Heart left ventricle (tissue), 16 donors: ENCODE data around the gene MIF4GD. TPM values are rescaled to one million over a fixed set of nuclear protein-coding genes. Genes with fewer than 3 reads are reported as not detected.
A peak's percentile ranks its signal among the peaks of the same experiment; 100 is the strongest.

Source experiments
- ATAC-seq, 4 donors: fragments of 200-7000 bp; cut with Tn5 transposase; one replicate each; pipeline ENCODE4 v1.9.1; 2020 to 2022; ENCODE audit warnings: moderate library complexity in 4 of 4, mild to moderate bottlenecking in 3 of 4, moderate number of reproducible peaks in 1 of 4
- DNase-seq, 5 donors: peaks; one replicate each; pipeline ENCODE4 v3.0.0-alpha.2; 2020
- H3K27ac ChIP-seq, 12 donors: fragments of 200-600 bp; sonication (generic) in 4 of 12; one replicate each; pipeline versions ENCODE4 v1.5.0 to v1.8.0; 2016 to 2022; ENCODE audit warnings: mild to moderate bottlenecking in 2 of 12
- H3K27me3 ChIP-seq, 9 donors: fragments of 200-600 bp; sonication (generic) in 2 of 9; one replicate each; pipeline versions ENCODE4 v1.5.1 to v1.8.0; 2016 to 2022; ENCODE audit warnings: mild to moderate bottlenecking in 3 of 9
- H3K36me3 ChIP-seq, 9 donors: fragments of 200-600 bp; sonication (generic) in 2 of 9; one replicate each; pipeline versions ENCODE4 v1.5.0 to v1.8.0; 2018 to 2022; ENCODE audit warnings: mild to moderate bottlenecking in 2 of 9
- H3K4me1 ChIP-seq, 12 donors: fragments of 200-600 bp; sonication (generic) in 4 of 12; one replicate each; pipeline versions ENCODE4 v1.5.0 to v1.8.0; 2016 to 2022; ENCODE audit warnings: mild to moderate bottlenecking in 3 of 12
- H3K4me3 ChIP-seq, 12 donors: fragments of 200-600 bp; sonication (generic) in 4 of 12; one replicate each; pipeline versions ENCODE4 v1.5.0 to v1.8.0; 2017 to 2022; ENCODE audit warnings: mild to moderate bottlenecking in 9 of 12, moderate library complexity in 4 of 12
- H3K9me3 ChIP-seq, 12 donors: fragments of 200-600 bp; sonication (generic) in 4 of 12; one replicate each; pipeline versions ENCODE4 v1.5.0 to v1.8.0; 2016 to 2022; ENCODE audit warnings: mild to moderate bottlenecking in 1 of 12
- POLR2A ChIP-seq, 2 donors: fragments of 450-650 bp; IDR thresholded peaks; one replicate each; pipeline ENCODE4 v1.6.1; 2017; ENCODE audit warnings: antibody characterized with exemption in 2 of 2, mild to moderate bottlenecking in 2 of 2, moderate library complexity in 2 of 2
- WGBS, 4 donors: extraction: QIAGEN DNeasy Blood & Tissue Kit in 2 of 4; methylation state at CpG; one replicate each; pipeline versions ENCODE4 v1.1.5 to v1.1.7; 2013 to 2018; 5-methylcytosine and 5-hydroxymethylcytosine counted together
- intact Hi-C, 10 donors: fragments of 100-400 bp; cut with DNase I; formaldehyde crosslinking; loops; one replicate each; pipeline versions ENCODE4 v1.11.1 to v1.14.2; 2022
- polyA plus RNA-seq, 2 donors: library from polyadenylated mRNA; stranded (reverse); fragments of 200-250 nt; gene quantifications; one replicate each; pipeline ENCODE4 v1.2.3, GENCODE V29; 2013
- total RNA-seq, 9 donors: library from RNA; depleted of rRNA in 2 of 9; stranded (reverse); fragments of >200 nt in 2 of 9; fragmentation: NEBNext Ultra II Directional in 3 of 9; extraction: Animal tissue kit (Norgen Biotek cat#: 25700) in 3 of 9; gene quantifications; one replicate each; pipeline versions ENCODE4 v1.1.0 to v1.2.4, GENCODE V29; 2016 to 2023
- TF ChIP-seq, protein P1 (sequence below), 12 donors: fragments of 200-600 bp; sonication (generic) in 4 of 12; IDR thresholded peaks; one replicate each; pipeline versions ENCODE4 v1.5.0 to v1.8.0; 2018 to 2022; ENCODE audit warnings: antibody characterized with exemption in 12 of 12, mild to moderate bottlenecking in 5 of 12
- donor health status: ischemic (EF 13 %, LVEDD 7.1; RV severe dilation, severe dysfunction).
- donor health status: healthy with polysubstance abuse.
- donor health status: DM: no; HTN: yes; CAD: no.
- donor health status: DM: no; HTN: no; CAD: no.
- donor health status: ischemic (EF 25% LVEDD 6.9; RV normal size, moderate dysfunction).
- donor health status: ischemic (EF 25% LVEDD 5.7; RV mildly dilated, moderate dysfunction).
- donor health status: healthy.
- donor health status: DM: yes; HTN: yes; CAD: no.
- donor health status: ischemic (EF 35%, LVEDD 5.7; RV mildly dilated, moderate dysfunction).
- donor health status: nonischemic (EF 11% LVEDD 7.7; RV severe dilation, severe dysfunction).
- donor health status: DM: yes; HTN: yes; CAD: no.
- donor health status: PGD.
- donor health status: ischemic (EF 29% LVEDD 5.4; RV normal size, mild dysfunction).
- donor health status: nonischemic (EF 23%, LVEDD 6.1; RV moderate dilation, normal function).

The MIF4GD gene
- total and polyA plus RNA-seq, 11 donors = 8.6 to 34.7 (median 18.6) TPM

DNA sequence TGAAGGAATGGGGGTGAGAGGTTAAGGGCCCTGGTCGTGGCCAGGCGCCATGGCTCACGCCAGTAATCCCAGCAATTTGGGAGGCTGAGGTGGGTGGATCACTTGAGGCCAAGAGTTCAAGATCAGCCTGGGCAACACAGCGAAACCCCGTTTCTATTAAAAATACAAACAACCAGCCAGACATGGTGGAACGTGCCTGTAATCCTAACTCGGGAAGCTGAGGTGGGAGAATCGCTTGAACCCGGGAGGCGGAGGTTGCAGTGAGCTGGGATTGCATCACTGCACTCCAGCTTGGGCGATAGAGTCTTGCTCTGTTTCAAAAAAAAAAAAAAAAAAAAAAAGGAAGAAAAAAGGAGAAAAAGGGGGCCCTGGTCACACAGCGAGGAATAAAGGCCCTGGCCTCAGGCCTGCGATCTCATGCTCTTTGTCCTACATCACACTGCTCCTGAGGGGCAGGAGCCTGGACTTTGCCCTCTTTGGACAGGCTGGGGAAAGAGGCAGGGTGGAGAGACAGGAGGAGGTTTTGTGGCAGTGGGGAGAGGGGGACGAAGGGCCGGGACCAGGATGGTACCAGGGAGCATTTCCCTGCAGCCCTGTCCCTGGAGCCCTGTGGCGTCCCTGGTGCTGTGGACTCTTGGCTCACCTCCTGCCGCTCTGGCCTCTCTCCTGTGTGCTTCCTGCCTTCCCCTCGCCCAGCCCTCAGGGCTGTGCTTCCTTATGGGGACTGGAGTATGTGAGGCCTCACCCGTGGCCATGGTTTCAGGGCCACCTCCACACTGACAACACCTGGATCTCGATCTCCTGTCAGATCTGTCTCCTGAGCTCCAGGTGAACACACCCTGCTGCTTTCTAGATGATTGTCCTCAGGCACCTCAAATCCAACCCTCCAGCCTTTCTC, 38.0 kb upstream of the MIF4GD start:
- peak in 1 of 5 donors; percentile 45 for DNase-seq
- Histone ChIP-seq H3K27ac (peak overlapping the region in 7 of 12 donors; percentile 5 to 95 (median 37)), H3K4me1 (peaks cover 0 to 54% (median 2%) of the 10 kb centered on the region in 12 donors), H3K4me3 (no peak overlapping the region), H3K36me3 (no peaks in the 10 kb centered on the region), H3K27me3 (no peaks in the 10 kb centered on the region), H3K9me3 (no peaks in the 10 kb centered on the region)
- TF ChIP-seq, protein P1, sequence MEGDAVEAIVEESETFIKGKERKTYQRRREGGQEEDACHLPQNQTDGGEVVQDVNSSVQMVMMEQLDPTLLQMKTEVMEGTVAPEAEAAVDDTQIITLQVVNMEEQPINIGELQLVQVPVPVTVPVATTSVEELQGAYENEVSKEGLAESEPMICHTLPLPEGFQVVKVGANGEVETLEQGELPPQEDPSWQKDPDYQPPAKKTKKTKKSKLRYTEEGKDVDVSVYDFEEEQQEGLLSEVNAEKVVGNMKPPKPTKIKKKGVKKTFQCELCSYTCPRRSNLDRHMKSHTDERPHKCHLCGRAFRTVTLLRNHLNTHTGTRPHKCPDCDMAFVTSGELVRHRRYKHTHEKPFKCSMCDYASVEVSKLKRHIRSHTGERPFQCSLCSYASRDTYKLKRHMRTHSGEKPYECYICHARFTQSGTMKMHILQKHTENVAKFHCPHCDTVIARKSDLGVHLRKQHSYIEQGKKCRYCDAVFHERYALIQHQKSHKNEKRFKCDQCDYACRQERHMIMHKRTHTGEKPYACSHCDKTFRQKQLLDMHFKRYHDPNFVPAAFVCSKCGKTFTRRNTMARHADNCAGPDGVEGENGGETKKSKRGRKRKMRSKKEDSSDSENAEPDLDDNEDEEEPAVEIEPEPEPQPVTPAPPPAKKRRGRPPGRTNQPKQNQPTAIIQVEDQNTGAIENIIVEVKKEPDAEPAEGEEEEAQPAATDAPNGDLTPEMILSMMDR (IDR thresholded peaks at IDR 0.05) = no peak
- no peak for TF ChIP-seq POLR2A (IDR thresholded peaks at IDR 0.05)
- intact Hi-C loops = no loop called here
- 77 to 78% (median 78%) methylated on average over 20 of the region's 20 CpGs for WGBS, 4 donors
- ATAC-seq = peak; percentile 24 to 60 (median 43)

DNA sequence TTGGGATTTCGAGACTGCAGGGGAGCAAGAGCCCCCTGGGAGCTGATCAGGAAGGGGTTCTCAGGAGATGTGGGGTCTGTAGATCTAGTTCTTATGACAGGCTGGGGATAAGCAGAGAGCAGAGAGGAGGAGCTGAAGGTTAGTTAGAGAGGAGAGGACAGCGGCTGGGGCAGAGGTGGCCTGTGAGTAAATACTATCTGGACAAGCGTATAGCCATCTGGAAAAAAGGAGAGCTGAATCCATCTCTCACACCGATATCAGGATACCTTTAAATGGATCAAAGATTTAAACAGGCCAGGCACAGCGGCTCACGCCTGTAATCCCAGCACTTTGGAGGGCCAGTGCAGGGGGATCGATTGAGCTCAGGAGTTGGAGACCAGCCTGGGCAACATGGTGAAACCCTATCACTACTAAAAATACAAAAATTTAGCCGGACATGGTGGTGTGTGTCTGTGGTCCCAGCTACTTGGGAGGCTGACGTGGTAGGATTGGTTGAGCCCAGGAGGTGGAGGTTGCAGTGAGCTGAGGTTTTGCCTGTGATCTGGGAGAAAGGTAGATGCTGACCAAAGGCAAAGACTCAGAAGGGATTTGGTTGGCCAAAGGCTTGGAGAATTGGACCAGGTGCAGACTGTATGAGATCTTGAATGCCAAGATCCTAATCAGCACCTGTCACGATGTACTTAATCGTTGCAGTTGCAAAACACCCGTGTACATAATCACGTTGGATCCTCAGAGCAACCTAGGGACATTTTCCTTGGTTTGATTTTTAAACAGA, 37.1 kb upstream of the MIF4GD start:
- no peak for ATAC-seq
- H3K4me3 ChIP-seq = no peak overlapping the region
- WGBS, 4 donors = 84 to 91% (median 89%) methylated on average over 13 of the region's 13 CpGs
- no peaks in the 10 kb centered on the region for H3K36me3 ChIP-seq
- intact Hi-C loops = no loop called here
- H3K27ac ChIP-seq = peak overlapping the region in 1 of 12 donors; percentile 95
- peaks cover 0 to 46% (median 2%) of the 10 kb centered on the region in 12 donors for H3K4me1 ChIP-seq
- H3K9me3 ChIP-seq = no peaks in the 10 kb centered on the region
- no peak for DNase-seq
- TF ChIP-seq POLR2A (IDR thresholded peaks at IDR 0.05) = no peak
- TF ChIP-seq, protein P1 (IDR thresholded peaks at IDR 0.05) = no peak
- no peaks in the 10 kb centered on the region for H3K27me3 ChIP-seq

DNA sequence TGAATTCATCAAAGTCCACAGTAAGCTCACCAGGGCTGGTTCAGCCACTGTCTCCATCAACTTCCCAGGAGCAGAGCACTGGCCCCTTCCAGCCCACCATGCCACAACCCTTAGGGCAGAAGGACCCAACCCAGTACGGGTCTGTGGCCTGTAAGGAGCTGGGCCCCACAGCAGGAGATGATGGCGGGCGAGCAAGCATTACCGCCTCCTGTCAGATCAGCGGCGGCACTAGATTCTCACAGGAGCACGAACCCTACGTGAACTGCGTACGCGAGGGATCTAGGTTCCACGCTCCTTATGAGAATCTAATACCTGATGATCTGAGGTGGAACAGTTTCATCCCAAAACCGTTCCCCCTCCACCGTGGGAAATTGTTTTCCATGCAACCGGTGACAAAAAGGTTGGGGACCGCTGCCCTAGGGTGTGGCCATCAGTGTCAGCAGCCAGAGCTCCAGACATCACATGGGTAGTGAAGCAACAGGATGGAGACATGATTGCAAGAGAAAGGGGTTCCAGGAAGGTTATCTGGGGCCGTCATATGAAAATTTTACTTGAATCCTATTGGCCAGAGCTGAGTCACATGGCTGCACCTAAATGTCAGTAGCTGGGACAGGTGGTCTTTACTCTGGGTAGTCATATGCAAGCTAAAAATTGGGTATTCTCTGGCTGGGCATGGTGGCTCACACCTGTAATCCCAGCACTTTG, 30.6 kb upstream of the MIF4GD start:
- H3K4me3 ChIP-seq = no peak overlapping the region
- H3K9me3 ChIP-seq = no peaks in the 10 kb centered on the region
- DNase-seq (no peak), ATAC-seq (peak in 1 of 4 donors; percentile 38)
- no peaks in the 10 kb centered on the region for H3K36me3 ChIP-seq
- H3K27me3 ChIP-seq = no peaks in the 10 kb centered on the region
- intact Hi-C loops = no loop called here
- WGBS, 4 donors = 84 to 90% (median 87%) methylated on average over 17 of the region's 17 CpGs
- peak overlapping the region in 1 of 12 donors; percentile 76 for H3K27ac ChIP-seq
- peaks cover 0 to 34% (median 0%) of the 10 kb centered on the region in 12 donors for H3K4me1 ChIP-seq
- no peak for TF ChIP-seq POLR2A (IDR thresholded peaks at IDR 0.05)
- TF ChIP-seq, protein P1 (IDR thresholded peaks at IDR 0.05) = no peak
